Tibial nerve (tissue), 3 donors: ENCODE results near the gene RBMS3.

ENCODE experiments used
- POLR2A ChIP-seq, 2 donors: fragments of 450-650 bp; IDR thresholded peaks; one replicate each; pipeline ENCODE4 v1.6.1; 2017; ENCODE audit warnings: antibody characterized with exemption in 2 of 2, mild to moderate bottlenecking in 2 of 2, moderate library complexity in 2 of 2
- TF ChIP-seq, protein P1 (sequence below), 5 experiments: fragments of 200-600 bp in 3 of 5; fragments of 450-650 bp in 2 of 5; sonication (generic) in 3 of 5; IDR thresholded peaks; one replicate each; pipeline ENCODE4 v1.5.1; 2016 to 2019; ENCODE audit warnings: antibody characterized with exemption in 5 of 5, mild to moderate bottlenecking in 3 of 5, moderate library complexity in 2 of 5

DNA sequence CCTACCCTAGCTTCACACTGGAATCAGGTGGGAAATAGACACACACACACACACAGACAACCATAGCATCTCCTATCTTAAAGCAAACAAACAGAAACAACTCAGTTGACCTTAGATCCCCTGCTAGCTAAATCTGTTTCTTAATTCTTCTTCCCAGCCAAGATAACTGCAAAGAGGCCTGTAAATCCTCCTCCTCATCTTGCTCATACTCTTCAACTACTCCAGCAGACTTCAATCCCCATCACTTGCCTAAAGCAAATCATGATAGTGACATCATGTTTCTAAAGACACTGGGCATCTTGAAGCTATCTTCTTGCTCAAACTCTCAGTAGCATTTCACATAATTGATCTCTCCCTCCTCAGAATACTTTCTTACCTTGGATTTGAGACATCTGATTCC lies 303.0 kb downstream of the RBMS3 start:
- TF ChIP-seq, protein P1, sequence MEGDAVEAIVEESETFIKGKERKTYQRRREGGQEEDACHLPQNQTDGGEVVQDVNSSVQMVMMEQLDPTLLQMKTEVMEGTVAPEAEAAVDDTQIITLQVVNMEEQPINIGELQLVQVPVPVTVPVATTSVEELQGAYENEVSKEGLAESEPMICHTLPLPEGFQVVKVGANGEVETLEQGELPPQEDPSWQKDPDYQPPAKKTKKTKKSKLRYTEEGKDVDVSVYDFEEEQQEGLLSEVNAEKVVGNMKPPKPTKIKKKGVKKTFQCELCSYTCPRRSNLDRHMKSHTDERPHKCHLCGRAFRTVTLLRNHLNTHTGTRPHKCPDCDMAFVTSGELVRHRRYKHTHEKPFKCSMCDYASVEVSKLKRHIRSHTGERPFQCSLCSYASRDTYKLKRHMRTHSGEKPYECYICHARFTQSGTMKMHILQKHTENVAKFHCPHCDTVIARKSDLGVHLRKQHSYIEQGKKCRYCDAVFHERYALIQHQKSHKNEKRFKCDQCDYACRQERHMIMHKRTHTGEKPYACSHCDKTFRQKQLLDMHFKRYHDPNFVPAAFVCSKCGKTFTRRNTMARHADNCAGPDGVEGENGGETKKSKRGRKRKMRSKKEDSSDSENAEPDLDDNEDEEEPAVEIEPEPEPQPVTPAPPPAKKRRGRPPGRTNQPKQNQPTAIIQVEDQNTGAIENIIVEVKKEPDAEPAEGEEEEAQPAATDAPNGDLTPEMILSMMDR (IDR thresholded peaks at IDR 0.05), result no peak
- TF ChIP-seq POLR2A (IDR thresholded peaks at IDR 0.05), result no peak
